H9 (cell line): ENCODE results near the gene DCDC1. TPM values are rescaled to one million over a fixed set of nuclear protein-coding genes. Genes with fewer than 3 reads are reported as not detected.

Experiments
- DNase-seq: peaks from one replicate; pipeline ENCODE4 v3.0.0-alpha.2; 2017
- H2AFZ ChIP-seq: one replicate; pipeline ENCODE4 v1.6.1; 2013; ENCODE audit warnings: mild to moderate bottlenecking, low read length, control low read depth, moderate library complexity
- H2AK5ac ChIP-seq: 2 replicates; pipeline ENCODE4 v1.6.1; 2013; ENCODE audit warnings: low read length, control low read depth, mixed read lengths; ENCODE audit not compliant: insufficient read length
- H2BK120ac ChIP-seq: one replicate; pipeline ENCODE4 v1.6.1; 2013; ENCODE audit warnings: low read depth, mild to moderate bottlenecking, low read length, control low read depth, inconsistent platforms; ENCODE audit not compliant: poor library complexity, severe bottlenecking
- H2BK12ac ChIP-seq: 2 replicates; pipeline ENCODE4 v1.6.1; 2013; ENCODE audit warnings: low read length, control low read depth, mixed read lengths, low read depth; ENCODE audit not compliant: insufficient read length
- H2BK15ac ChIP-seq: 2 replicates; pipeline ENCODE4 v1.6.1; 2013; ENCODE audit warnings: low read depth, low read length, control low read depth
- H2BK20ac ChIP-seq: one replicate; pipeline ENCODE4 v1.6.1; 2013; ENCODE audit warnings: low read depth, mild to moderate bottlenecking, low read length, control low read depth, inconsistent platforms; ENCODE audit not compliant: poor library complexity, severe bottlenecking
- H2BK5ac ChIP-seq: 2 replicates; pipeline ENCODE4 v1.6.1; 2013; ENCODE audit warnings: low read length, control low read depth, mixed read lengths; ENCODE audit not compliant: insufficient read length
- H3K14ac ChIP-seq: 2 replicates; pipeline ENCODE4 v1.6.1; 2013; ENCODE audit warnings: low read length, control low read depth; ENCODE audit not compliant: insufficient read depth
- H3K18ac ChIP-seq: 2 replicates; pipeline ENCODE4 v1.6.1; 2013; ENCODE audit warnings: low read depth, mild to moderate bottlenecking, mixed read lengths, low read length, control low read depth; ENCODE audit not compliant: insufficient read length
- H3K23ac ChIP-seq: 2 replicates; pipeline ENCODE4 v1.6.1; 2013; ENCODE audit warnings: low read length, control low read depth, mixed read lengths, low read depth; ENCODE audit not compliant: insufficient read length
- H3K23me2 ChIP-seq: 2 replicates; pipeline ENCODE4 v1.6.1; 2013; ENCODE audit warnings: low read depth, mild to moderate bottlenecking, mixed read lengths, low read length, control low read depth; ENCODE audit not compliant: insufficient read length, poor library complexity, severe bottlenecking
- H3K27ac ChIP-seq: 2 replicates; pipeline ENCODE4 v1.5.1; 2013; ENCODE audit warnings: low read length, control low read depth, mixed read lengths, low read depth; ENCODE audit not compliant: insufficient read length
- H3K27me3 ChIP-seq: 2 replicates; pipeline ENCODE4 v1.6.1; 2013; ENCODE audit warnings: low read length, control low read depth, inconsistent platforms; ENCODE audit not compliant: insufficient read depth
- H3K4ac ChIP-seq: 2 replicates; pipeline ENCODE4 v1.6.1; 2013; ENCODE audit warnings: low read depth, mild to moderate bottlenecking, control low read depth, inconsistent platforms, low read length, moderate library complexity
- H3K4me1 ChIP-seq: 2 replicates; pipeline ENCODE4 v1.6.1; 2013; ENCODE audit warnings: low read length, control low read depth, inconsistent platforms; ENCODE audit not compliant: insufficient read depth
- H3K4me2 ChIP-seq: 2 replicates; pipeline ENCODE4 v1.6.1; 2013; ENCODE audit warnings: low read length, control low read depth, mixed read lengths; ENCODE audit not compliant: insufficient read length, insufficient read depth
- H3K56ac ChIP-seq: 2 replicates; pipeline ENCODE4 v1.6.1; 2013; ENCODE audit warnings: low read depth, mild to moderate bottlenecking, mixed read lengths, low read length, control low read depth; ENCODE audit not compliant: insufficient read length
- H3K79me1 ChIP-seq: 2 replicates; pipeline ENCODE4 v1.6.1; 2013; ENCODE audit warnings: low read depth, mild to moderate bottlenecking, moderate library complexity, low read length, control low read depth, inconsistent platforms; ENCODE audit not compliant: insufficient read depth, poor library complexity, severe bottlenecking
- H3K79me2 ChIP-seq: 2 replicates; pipeline ENCODE4 v1.6.1; 2013; ENCODE audit warnings: low read length, control low read depth, inconsistent platforms; ENCODE audit not compliant: insufficient read depth
- H3K9ac ChIP-seq: 2 replicates; pipeline ENCODE4 v1.6.1; 2013; ENCODE audit warnings: low read length, control low read depth, mixed read lengths; ENCODE audit not compliant: insufficient read length; ENCODE audit errors: extremely low read depth
- H3K9me3 ChIP-seq: one replicate; pipeline ENCODE4 v1.6.1; 2013; ENCODE audit warnings: low read depth, low read length, inconsistent platforms; ENCODE audit not compliant: control insufficient read depth
- H3T11ph ChIP-seq: one replicate; pipeline ENCODE4 v1.6.1; 2013; ENCODE audit warnings: mild to moderate bottlenecking, low read length, control low read depth, inconsistent platforms
- H4K20me1 ChIP-seq: one replicate; pipeline ENCODE4 v1.6.1; 2013; ENCODE audit not compliant: control insufficient read depth, insufficient read length, insufficient read depth
- H4K5ac ChIP-seq: 2 replicates; pipeline ENCODE4 v1.6.1; 2013; ENCODE audit warnings: low read depth, mild to moderate bottlenecking, mixed read lengths, low read length, control low read depth; ENCODE audit not compliant: insufficient read length
- H4K8ac ChIP-seq: replicated peaks from 2 replicates; pipeline ENCODE4 v1.6.1; 2013; ENCODE audit warnings: low read length, control low read depth, mixed read lengths, low read depth; ENCODE audit not compliant: insufficient read length
- H4K91ac ChIP-seq: 2 replicates; pipeline ENCODE4 v1.6.1; 2013; ENCODE audit warnings: low read depth, mild to moderate bottlenecking, moderate library complexity, mixed read lengths, low read length, control low read depth; ENCODE audit not compliant: insufficient read length
- H3K27ac Mint-ChIP-seq, 3 experiments: 2 replicates in 2 of 3; 3 replicates in 1 of 3; pipeline ENCODE4 v1.8.0; 2020 to 2021; ENCODE audit warnings: mixed read lengths in 3 of 3, mild to moderate bottlenecking in 1 of 3, moderate library complexity in 1 of 3
- H3K27me3 Mint-ChIP-seq: 2 replicates; pipeline ENCODE4 v1.8.0; 2021; ENCODE audit warnings: low read depth, mild to moderate bottlenecking, moderate library complexity, mixed read lengths
- H3K36me3 Mint-ChIP-seq, 3 experiments: 2 replicates in 2 of 3; 3 replicates in 1 of 3; pipeline ENCODE4 v1.8.0; 2020 to 2021; ENCODE audit warnings: low read depth in 3 of 3, mixed read lengths in 3 of 3; ENCODE audit not compliant: insufficient read depth in 1 of 3
- H3K4me1 Mint-ChIP-seq, 2 experiments: 2 replicates each; pipeline ENCODE4 v1.8.0; 2020; ENCODE audit warnings: mixed read lengths in 2 of 2
- H3K4me3 Mint-ChIP-seq, 2 experiments: 2 replicates in 1 of 2; 3 replicates in 1 of 2; pipeline ENCODE4 v1.8.0; 2020 to 2021; ENCODE audit warnings: mild to moderate bottlenecking in 2 of 2, mixed read lengths in 2 of 2, moderate library complexity in 1 of 2
- H3K9me3 Mint-ChIP-seq, 2 experiments: 2 replicates in 1 of 2; 3 replicates in 1 of 2; pipeline ENCODE4 v1.8.0; 2020; ENCODE audit warnings: mild to moderate bottlenecking in 2 of 2, mixed read lengths in 2 of 2, moderate library complexity in 1 of 2
- WGBS: extraction: QIAGEN DNeasy Blood & Tissue Kit; methylation state at CpG from one replicate; pipeline ENCODE4 v1.1.7; 2013; ENCODE audit warnings: missing lambda C conversion rate, low lambda C conversion rate, mixed read lengths; ENCODE audit not compliant: insufficient read length; ENCODE audit errors: extremely low coverage; 5-methylcytosine and 5-hydroxymethylcytosine counted together
- total RNA-seq: library from RNA; stranded (reverse); gene quantifications from 2 replicates; pipeline ENCODE4 v1.2.1, GENCODE V29; 2021
- TF ChIP-seq, protein P1 (sequence below): fragments of 200-600 bp; sonication (generic); conservative IDR thresholded peaks from 3 replicates; pipeline ENCODE4 v1.8.0; 2021; ENCODE audit warnings: antibody characterized with exemption, mild to moderate bottlenecking

DCDC1 gene
- total RNA-seq, 1 experiment from 2014 or later: 0.09 TPM

DNA sequence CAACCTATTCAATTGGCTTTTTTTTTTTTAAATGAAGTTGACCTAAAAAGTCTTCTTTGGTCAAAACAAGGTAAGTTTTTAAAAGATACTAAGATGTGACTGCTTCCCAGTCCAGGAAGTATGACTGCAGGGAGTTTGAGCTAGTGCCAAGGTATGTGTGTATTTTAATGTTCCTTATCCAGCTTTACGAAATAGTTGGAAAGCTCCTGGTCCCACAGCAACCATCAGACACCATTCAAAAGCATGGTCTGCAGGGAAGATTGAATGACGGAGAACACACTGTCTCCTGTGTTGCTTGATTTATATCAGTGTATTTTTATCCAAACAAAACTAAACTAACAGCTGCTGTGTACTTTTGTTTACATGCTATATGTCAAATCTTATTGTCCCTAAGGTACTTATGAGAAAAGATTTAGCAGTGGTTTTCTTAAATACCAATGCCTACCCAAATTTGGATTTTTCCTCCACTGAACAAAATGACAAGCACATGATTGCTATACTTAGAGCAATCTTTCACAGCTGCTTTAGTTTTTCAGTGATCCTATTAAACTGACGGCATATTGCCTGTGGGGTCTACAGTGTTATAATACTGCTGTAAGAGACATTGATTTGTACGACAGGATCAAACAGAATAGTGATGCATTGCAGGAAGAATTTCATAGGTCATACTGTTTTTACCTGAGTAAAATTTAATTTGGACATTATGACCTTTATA is 122.9 kb downstream of the DCDC1 start:
- no peaks in the 10 kb centered on the region for H3K9me3 Mint-ChIP-seq
- Histone ChIP-seq H2BK120ac (no peak overlapping the region), H3K23ac (no peak overlapping the region), H2BK15ac (no peak overlapping the region), H2BK5ac (no peak overlapping the region), H3K56ac (no peak overlapping the region), H2AFZ (no peak overlapping the region), H3K4ac (no peak overlapping the region), H3K9ac (no peak overlapping the region), H2BK20ac (no peak overlapping the region), H3K18ac (no peak overlapping the region), H3K4me2 (no peak overlapping the region), H4K5ac (no peak overlapping the region), H3K27ac (no peak overlapping the region), H3K79me2 (no peaks in the 10 kb centered on the region), H3K4me1 (peaks cover 8% of the 10 kb centered on the region), H3K23me2 (no peaks in the 10 kb centered on the region), H3K79me1 (no peaks in the 10 kb centered on the region), H2AK5ac (no peak overlapping the region), H4K20me1 (no peaks in the 10 kb centered on the region), H3K14ac (no peak overlapping the region), H2BK12ac (no peak overlapping the region), H4K8ac (no peak overlapping the region), H4K91ac (no peak overlapping the region), H3K27me3 (no peaks in the 10 kb centered on the region), H3T11ph (no peak overlapping the region), H3K9me3 (no peaks in the 10 kb centered on the region)
- TF ChIP-seq, protein P1, sequence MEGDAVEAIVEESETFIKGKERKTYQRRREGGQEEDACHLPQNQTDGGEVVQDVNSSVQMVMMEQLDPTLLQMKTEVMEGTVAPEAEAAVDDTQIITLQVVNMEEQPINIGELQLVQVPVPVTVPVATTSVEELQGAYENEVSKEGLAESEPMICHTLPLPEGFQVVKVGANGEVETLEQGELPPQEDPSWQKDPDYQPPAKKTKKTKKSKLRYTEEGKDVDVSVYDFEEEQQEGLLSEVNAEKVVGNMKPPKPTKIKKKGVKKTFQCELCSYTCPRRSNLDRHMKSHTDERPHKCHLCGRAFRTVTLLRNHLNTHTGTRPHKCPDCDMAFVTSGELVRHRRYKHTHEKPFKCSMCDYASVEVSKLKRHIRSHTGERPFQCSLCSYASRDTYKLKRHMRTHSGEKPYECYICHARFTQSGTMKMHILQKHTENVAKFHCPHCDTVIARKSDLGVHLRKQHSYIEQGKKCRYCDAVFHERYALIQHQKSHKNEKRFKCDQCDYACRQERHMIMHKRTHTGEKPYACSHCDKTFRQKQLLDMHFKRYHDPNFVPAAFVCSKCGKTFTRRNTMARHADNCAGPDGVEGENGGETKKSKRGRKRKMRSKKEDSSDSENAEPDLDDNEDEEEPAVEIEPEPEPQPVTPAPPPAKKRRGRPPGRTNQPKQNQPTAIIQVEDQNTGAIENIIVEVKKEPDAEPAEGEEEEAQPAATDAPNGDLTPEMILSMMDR: no peak
- H3K4me1 Mint-ChIP-seq: peaks cover 43% of the 10 kb centered on the region in 2 experiments
- no peak for DNase-seq
- H3K36me3 Mint-ChIP-seq: no peaks in the 10 kb centered on the region
- H3K27me3 Mint-ChIP-seq: no peaks in the 10 kb centered on the region
- no peak overlapping the region for H3K4me3 Mint-ChIP-seq
- no peak overlapping the region for H3K27ac Mint-ChIP-seq
- no CpG with 5 or more reads among the region's 4 CpGs for WGBS
